RKO (cell line): ENCODE measurements around the gene DUSP28.

Experiments used
- DNase-seq: peaks from one replicate; pipeline ENCODE4 v3.0.0-alpha.2; 2016; ENCODE audit warnings: low spot score

The DUSP28 gene

DNA sequence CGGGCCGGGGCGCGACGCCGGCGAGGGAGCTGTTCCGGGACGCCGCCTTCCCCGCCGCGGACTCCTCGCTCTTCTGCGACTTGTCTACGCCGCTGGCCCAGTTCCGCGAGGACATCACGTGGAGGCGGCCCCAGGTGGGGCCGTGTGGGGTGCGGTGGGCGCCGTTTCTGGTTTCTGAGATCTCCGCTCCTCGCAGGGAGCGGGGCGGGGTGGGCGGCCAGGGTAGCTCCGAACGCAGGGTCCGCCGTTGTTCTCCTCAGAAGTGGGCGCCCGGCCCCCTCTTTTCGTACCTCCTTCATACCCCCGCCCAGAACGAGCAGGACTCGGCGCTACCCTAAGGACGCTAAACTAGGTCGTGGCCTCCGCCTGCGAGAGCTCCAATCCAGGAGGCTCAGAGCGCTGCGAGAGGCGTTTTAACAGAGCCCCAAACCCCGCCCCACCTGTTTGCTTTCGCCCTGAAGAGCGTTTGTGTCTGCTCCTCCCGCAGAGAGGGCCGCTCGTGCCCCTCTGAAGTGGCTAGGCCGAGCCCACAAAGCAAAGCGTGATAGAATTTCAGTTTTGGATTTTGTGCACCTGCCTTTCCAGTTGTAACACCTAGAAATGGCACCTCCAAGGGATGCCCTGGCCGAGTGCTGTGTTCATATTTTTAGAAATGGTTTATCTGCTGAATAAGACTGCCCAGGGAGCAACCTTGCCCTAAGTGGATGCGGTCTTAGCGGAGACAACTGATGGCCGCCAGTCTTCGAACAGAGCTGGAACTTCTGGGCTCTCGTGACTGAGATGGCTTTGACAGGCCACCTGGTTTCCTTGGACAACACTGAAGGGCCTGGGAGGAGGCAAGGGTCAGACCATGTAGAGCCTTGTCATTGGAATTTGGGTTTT, 27.0 kb downstream of the DUSP28 start:
- DNase-seq: peak; percentile 32

DNA sequence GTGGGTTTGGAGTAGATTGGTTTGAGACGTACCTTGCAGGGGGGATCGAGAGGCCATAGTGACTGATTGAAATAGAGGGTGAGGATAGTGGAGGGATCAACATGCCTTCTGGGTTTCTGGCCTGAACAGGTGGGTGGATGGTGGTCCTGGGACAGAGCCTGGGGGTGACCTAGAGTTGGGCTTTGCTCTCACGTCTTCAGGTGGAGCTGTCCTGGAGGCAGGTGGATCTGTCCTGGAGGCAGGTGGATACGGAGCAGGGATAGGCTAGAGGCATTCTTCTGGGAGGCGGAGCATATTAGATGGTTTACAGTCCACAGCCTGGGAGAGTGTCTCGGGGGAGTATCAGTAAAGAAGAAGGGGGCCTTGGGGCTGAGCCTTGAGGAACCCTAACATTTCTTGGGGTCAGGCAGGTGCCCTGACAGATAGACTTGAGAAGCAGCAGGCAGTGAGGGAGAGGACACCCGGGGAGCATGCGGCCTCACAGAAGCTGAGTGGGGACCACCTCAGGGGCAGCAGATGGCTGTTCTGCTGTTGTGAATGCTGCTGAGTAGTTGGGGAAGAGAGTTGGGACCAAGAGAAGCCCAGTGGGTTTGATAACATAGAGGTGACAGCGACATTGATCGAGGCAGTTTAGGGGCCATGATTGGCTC, 28.0 kb downstream of the DUSP28 start:
- no peak for DNase-seq

DNA sequence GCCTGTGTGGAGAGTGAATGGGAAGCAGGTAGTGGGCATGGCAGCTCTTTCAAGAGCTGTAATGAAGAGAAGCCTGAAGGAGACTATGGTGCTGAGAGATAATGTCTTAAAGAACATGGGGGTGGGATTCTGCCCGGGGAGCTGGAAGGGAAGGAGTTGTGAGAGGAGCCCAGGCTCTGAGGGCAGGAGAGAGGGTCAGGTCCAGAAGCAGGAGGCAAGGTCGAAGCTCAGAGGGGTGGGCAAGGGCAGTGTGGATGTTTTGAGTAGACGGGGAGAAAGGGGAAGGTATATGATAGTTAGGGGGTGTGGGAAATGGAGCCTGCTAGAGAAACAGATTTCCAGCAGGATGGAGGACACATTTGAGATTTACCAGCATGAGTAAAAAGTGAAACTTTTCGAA, 28.5 kb downstream of the DUSP28 start:
- no peak for DNase-seq

DNA sequence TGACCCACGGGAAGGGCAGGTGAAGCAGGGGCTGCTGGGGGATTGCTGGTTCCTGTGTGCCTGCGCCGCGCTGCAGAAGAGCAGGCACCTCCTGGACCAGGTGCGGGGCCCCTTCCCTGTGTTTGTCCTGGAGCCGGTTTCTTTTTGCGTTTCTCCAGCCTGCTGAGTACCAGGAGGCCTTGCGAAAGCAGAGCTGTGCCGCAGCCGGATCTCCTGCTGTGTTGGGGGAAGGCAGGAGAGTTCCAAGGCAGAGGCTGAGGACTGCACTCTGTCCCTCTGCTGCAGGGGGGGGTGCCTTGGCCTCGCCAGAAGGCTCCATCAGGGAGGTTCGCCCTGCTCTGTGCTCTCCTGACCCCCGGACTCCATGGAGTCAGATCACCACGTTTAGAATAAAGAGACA, 29.2 kb downstream of the DUSP28 start:
- DNase-seq: no peak

DNA sequence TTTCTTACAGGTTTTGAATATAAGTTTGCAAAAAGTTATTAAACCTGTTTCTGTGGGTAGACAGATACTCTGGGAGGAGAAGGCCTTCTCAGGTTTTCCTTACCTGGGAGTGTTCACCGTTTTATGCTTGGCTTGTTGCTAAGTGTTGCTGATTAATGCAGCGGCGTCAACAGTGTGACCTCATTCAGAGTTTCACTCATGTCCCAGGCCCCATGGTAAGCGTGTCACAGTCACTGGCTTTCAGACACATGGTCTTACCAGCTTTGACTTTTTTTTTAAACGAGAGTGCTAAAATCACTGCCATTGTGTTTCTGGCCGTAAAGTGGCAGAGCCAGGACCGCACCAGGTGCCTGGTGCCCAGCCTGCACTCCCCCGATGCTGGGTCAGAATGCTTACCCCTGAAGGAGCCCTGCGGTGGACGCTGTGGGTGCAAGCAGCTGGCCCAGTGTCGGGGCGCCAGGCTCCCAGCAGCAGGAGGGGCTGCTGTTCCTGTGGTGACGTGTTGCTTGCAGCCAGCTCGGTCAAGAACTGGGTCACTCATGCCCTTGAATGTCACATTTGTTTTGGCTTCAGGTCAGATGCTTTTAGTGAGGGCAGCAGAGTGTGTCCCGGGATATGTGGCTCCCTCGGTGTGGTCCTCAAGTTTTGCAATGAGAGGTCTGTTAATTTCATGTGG, 29.8 kb downstream of the DUSP28 start:
- DNase-seq: no peak

DNA sequence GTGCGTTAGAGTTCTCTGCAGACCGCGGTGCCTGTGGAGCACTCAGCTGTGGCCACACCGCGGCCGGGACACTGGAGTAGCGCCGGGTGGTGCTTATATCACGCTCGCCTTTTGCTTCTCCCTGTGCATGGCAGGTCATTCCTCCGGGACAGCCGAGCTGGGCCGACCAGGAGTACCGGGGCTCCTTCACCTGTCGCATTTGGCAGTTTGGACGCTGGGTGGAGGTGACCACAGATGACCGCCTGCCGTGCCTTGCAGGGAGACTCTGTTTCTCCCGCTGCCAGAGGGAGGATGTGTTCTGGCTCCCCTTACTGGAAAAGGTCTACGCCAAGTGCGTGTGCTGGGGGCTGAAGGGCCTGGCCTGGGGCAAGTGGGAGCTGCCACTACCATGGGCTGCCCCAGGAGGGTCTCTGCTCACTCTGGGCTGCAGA, 30.5 kb downstream of the DUSP28 start:
- no peak for DNase-seq

DNA sequence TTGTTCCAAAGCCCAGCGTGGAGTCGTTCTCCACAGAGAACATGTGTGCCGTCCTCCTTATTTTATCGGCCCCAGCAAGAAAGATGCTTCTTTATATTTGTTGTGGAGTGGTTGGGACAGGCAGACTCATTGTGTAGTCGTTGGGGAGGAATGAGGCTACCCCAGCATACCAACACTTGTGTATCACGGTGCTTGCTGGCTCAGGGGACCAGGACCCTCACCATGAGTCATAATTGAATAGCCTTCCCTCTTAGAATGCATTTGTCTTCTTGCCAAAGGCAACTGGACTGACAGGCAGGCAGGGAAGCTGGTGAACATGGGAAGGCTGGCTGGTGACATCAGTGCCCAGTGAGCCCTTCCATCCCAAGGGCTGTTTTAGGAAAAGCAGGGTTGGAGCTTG, 31.1 kb downstream of the DUSP28 start:
- DNase-seq: no peak

DNA sequence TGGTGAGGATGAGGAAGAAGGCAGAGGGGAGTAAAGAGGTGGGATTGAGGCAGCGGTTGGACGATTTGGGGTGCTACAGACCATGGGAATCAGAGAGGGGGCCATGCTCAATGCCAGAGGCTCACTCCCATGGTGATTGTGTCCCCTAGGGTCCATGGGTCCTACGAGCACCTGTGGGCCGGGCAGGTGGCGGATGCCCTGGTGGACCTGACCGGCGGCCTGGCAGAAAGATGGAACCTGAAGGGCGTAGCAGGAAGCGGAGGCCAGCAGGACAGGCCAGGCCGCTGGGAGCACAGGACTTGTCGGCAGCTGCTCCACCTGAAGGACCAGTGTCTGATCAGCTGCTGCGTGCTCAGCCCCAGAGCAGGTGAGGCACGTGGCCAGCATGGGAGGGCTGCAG, 31.6 kb downstream of the DUSP28 start:
- no peak for DNase-seq

DNA sequence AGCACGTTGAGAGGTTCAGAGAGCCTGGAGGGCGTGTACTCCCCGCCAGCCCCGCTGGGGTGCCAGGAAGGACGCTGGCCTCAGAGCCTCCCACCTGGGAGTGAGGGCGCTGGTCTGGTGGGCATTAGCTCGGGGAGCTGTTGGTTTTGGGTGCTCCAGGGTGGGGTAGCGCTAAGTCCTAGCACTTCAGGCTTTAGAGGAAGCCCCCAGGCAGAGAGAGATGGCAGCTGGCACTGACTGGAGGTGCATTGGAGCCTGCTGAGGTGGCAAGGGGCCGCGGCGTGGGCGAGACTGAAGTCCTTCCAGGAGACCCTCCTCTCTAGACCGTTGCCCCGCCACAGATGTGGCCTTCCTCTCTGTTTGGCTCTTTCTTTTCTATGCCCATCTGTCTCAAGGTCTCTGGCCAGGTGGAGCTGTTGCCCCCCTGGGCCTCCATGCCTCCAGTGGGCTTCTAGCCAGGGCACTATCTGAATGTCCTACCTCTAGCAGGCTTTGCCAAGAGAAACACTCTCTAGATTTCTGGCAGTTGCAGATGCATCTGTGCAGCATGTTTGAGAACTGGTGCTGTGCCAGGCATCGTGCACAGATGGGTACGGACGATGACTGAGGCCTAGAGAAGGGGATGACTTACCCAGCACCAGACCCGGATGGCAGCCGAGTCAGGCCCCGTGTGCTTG, 33.0 kb downstream of the DUSP28 start:
- no peak for DNase-seq

DNA sequence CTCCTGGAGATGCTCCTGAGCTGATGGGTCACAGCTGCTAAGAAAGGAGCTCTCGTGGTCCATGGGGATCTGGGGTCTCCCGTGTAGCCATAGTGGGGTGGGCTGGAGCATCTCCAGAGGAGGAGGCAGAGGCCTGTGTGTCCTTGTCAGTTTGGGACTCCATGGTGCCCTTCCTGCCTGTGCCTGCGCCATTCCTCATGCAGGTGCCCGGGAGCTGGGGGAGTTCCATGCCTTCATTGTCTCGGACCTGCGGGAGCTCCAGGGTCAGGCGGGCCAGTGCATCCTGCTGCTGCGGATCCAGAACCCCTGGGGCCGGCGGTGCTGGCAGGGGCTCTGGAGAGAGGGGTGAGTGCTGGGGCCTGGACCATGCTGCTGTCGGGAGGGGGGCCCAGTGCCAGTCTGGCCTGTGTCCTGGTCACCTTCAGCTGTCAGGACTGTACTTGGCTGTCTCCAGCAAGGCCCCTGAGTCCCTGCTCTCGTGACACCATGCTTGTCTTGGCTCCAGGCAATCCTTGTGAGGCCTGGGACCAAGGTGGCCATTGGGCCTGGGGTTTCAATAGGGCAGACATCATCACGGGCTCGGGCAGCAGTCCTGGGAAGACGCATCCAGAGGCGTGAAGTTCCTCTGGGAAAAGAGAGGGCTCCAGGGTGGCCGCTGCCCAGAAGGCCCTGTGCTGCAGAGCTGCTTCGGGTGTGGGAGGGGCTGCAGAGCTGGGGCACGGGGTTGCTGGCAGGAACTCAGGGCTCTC, 33.7 kb downstream of the DUSP28 start:
- DNase-seq: no peak

DNA sequence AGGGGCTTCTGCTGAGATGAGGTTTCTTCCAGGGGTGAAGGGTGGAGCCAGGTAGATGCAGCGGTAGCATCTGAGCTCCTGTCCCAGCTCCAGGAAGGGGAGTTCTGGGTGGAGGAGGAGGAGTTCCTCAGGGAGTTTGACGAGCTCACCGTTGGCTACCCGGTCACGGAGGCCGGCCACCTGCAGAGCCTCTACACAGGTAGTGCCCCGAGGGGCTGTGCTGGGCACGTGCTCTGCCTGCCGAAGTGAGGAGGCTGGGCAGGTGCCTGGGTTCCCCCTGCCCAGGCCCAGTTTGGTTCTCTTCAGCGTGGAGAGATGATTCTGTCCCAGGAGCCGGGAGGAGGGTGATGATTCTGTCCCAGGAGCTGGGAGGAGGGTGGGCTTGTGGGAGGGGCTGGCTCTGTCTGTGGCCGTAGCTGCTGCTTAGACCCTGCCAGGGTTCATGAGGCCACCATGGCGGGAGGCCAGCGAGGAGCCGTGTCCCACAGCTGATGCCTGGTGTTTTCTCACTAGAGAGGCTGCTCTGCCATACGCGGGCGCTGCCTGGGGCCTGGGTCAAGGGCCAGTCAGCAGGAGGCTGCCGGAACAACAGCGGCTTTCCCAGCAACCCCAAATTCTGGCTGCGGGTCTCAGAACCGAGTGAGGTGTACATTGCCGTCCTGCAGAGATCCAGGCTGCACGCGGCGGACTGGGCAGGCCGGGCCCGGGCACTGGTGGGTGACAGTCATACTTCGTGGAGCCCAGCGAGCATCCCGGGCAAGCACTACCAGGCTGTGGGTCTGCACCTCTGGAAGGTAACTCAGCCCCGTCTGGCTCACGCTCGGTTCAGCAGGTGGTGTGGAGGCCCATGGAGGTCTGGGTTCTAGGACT, 34.6 kb downstream of the DUSP28 start:
- no peak for DNase-seq

DNA sequence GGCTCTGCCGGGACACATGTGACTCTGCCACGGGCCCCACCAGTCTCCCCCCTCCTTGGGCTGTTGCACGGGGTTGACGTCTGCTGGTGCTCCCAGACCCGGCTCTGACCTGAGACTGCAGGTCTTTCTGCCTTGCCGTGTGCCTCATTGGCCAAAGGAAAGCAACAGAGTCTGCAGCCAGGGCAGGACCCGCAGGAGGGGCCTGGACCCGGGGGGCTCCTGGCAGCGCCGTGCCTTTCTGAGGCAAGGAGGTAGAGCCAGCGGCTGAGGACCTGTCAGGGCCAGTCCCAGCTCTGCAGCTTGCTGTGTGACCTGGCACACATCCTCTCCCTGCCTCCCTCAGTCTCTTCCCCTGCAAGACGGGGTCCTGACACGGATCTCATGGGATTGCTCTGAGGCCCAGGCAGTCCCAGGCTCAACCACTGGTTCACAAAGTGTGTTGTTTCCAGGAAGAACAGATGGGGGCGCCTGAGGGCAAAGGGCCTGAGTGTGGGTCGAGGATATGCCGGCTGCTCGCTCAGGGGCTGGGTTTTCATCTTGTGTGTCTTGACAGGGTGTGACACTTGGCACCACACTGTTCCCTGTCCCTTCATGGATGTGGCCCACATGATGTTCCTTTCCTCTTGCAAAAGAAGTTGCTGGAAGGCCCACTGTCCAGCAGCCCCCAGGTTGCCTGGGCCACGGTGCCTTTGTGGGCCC, 35.4 kb downstream of the DUSP28 start:
- no peak for DNase-seq

DNA sequence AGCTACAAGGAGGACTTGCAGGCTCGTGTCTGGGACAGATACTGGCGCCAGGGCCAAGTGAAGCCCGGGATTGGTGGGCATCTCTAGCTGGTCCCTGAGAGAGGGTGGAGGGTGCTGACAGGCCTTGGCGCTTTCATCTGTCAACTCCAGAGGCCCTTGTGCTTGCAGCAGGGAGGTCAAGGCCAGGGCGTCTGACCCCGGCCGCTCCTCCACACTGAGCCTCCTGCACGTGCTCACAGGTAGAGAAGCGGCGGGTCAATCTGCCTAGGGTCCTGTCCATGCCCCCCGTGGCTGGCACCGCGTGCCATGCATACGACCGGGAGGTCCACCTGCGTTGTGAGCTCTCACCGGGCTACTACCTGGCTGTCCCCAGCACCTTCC, 35.9 kb downstream of the DUSP28 start:
- DNase-seq: no peak

DNA sequence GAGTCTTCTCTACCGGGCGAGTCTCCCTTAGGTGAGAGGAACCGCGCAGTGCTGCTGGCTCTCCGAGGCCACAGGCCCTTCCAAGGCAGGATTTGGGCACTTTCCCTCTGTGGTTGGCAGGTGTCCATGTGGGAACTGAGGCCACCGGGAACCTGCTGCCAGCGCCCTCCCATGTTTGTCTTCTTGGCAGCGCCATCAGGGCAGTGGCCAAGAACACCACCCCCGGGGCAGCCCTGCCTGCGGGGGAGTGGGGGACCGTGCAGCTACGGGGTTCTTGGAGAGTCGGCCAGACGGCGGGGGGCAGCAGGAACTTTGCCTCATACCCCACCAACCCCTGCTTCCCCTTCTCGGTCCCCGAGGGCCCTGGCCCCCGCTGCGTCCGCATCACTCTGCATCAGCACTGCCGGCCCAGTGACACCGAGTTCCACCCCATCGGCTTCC, 36.4 kb downstream of the DUSP28 start:
- DNase-seq: no peak

DNA sequence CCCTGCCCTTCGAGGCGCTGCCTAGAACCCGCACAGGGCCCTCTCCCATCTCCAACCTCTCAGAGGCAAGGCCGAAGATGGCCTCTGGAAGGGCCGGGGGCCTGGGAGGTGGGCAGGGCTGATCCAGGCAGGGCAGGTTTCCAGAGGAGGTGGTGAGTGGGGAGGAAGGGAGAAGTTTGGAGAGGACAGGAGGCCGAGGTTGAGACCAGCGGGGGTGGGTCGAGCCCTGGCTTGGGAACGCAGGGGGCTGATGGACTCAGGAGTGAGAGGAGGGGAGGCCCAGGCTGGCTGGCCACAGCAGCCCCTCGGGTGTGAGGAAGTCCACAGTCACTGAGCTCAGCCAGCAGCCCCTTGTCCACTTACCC, 36.9 kb downstream of the DUSP28 start:
- no peak for DNase-seq

DNA sequence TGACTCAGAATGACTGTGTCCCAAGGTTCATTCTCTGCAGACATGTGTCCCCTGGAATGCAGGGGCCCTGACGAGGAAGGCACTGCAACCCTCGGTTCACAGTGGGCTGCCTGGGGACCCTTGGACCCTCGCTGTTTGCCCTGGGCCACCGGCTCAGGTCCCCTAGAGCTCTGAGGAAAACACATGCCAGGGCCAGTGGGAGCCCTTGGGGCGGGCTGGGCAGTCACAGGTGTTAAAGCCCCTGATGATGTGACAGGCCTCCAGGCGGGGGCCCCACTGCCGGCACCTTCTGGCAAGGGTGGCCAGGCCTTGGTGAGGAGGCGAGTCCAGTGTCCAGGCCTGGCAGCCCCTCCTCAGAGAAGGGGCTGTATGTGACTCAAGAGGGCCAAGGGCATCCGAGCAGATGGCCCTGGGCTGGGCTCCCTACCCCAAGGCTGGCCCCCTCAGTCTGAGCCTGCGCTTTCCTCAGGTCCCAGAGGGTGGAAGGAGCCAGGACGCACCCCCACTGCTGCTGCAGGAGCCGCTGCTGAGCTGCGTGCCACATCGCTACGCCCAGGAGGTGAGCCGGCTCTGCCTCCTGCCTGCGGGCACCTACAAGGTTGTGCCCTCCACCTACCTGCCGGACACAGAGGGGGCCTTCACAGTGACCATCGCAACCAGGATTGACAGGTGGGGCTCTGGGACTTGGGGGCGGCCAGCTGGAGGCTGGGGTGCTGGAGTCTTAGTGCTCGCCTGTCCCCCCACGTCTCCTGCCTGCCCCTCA, 37.4 kb downstream of the DUSP28 start:
- DNase-seq: no peak

DNA sequence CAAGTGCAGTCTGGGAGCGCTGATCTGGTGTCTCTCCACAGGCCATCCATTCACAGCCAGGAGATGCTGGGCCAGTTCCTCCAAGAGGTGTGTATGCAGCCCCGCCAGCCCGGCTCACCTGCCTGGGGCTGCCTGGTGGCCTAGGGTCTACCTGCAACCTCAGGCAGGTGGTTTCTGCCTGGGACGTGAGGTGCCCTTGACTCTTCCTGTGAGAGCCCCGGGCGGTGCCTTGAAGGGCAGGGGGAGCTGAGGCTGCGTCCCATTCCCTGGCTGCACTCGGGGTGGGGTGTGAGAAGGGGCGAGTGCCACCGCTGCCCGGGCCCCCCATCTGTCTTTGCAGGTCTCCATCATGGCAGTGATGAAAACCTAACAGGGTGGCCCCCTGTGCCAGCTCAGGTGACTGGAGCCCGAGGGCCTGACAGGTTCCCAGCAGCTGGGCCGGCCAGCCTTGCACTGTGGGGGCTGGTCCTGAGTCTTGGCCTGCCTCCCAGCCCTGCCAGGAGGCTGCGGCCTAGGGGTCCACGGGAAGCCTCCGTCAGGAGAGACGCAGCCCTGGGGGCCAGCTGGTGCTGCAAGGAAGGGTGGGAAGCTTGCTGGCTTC, 38.3 kb downstream of the DUSP28 start:
- no peak for DNase-seq

DNA sequence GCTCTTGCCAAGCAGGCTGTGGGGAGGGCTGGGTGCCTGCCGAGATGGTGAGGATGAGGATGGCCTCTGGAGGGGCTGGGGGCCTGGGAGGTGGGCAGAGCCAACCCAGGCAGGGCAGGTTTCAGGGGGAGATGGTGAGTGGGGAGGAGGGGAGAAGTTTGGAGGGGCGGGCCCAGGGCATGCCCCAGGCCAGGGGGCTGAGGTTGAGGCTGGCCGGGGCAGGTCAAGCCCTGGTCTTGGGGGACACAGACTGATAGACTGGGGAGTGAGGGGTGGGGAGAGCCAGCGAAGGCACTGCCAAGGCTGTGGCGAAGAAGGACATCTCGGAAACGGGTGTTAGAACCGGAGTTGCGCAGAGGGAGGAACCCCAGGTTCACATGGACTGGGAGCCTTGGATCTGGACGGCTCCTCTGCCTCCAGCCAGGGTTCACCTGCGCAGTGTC, 39.0 kb downstream of the DUSP28 start:
- DNase-seq: no peak

DNA sequence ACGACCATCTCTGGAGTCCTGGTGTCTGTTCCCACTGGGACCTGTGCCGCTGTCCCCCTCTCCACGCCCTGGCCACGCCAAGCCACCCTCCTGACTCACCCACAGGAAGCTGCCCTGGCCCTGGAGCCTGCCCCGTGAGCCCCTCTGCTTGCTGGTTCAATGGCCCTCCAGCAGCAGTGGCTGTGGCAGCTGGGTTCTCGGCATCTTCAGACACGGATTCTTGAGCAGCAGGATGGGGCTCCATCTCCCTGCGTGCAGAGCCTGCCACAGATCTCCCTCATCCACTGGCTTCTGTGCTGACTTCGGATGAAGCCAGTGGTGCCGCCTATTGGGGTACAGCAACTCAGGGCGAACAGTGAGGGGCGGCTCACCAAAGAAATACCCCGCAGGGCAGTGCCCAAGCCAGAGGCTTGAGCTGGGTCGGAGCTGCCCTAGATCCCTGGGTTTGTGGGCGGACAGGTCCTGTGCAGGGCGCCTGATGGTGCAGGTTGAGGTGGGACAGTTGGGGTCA, 40.3 kb downstream of the DUSP28 start:
- no peak for DNase-seq
